ENCODE measurements around the gene MYO1E. TPM values are rescaled to one million over a fixed set of nuclear protein-coding genes. Genes with fewer than 3 reads are reported as not detected.

Gene MYO1E
- total and polyA plus RNA-seq, 2 of the 8 experiments (the other 6 are each of a cell fraction or from before 2014, with no cell fraction given) = 19.6 to 142 TPM

DNA sequence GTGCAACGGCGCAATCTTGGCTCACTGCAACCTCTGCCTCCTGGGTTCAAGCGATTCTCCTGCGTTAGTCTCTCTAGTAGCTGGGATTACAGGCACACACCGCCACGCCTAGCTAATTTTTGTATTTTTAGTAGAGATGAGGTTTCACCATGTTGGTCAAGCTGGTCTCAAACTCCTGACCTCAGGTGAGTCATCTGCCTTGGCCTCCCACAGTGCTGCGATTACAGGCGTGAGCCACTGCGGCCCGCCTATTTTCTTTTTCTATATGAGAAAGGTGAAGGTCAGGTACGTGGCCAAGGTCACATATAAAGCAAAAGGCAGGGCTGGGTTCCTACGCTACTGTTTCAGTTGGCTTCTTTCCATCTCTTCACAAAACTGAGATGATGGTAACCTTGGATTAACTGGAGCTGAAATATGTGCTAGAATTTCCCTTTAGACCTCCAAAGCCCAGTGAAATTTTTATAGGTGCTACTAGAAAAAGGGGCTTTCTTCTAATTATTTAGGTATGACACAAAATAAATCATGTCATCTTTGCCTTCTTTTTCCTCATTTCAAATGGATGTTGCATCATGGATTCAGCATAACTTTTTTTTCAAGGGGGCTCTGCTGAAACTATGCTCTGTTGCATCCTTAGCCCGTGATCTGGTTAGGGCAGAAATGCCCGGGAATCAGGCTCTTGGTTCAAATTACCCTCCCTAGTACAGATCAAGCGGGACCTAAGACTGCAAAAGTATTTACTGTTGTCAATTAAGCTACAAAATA, 68.5 kb downstream of the MYO1E start:
- Histone ChIP-seq H2AK5ac (ENCODE audit: low read depth, low read length) (no peak overlapping the region), H2BK15ac (ENCODE audit: low read length) (no peak overlapping the region), H3K9me3 (ENCODE audit: insufficient read depth in 2 of 2, low read depth in 1 of 2, low read length in 1 of 2) (no peaks in the 10 kb centered on the region), H3K14ac (ENCODE audit: insufficient read length) (no peak overlapping the region), H3K79me1 (ENCODE audit: low read depth, low read length) (peaks cover 13% of the 10 kb centered on the region; the same call in 1 of the 2 replicates), H3K4me2 (ENCODE audit: insufficient read depth in 1 of 2, low read depth in 2 of 2, low read length in 2 of 2) (no peak overlapping the region), H3K4me3 (ENCODE audit: extremely low read depth in 1 of 4, insufficient read depth in 2 of 4, low read depth in 3 of 4, low read length in 4 of 4) (no peak overlapping the region), H3K18ac (ENCODE audit: extremely low read depth, low read length) (no peak overlapping the region), H2BK120ac (replicated peaks; ENCODE audit: low read depth, low read length) (no peak overlapping the region), H3K27ac (ENCODE audit: low read depth, low read length) (no peak overlapping the region), H3K56ac (replicated peaks; ENCODE audit: insufficient read length, low read depth, low read length) (no peak overlapping the region), H2BK5ac (ENCODE audit: low read depth, low read length) (no peak overlapping the region; the same call in 1 of the 2 replicates), H3K36me3 (ENCODE audit: control insufficient read depth in 2 of 4, insufficient read depth in 4 of 4, low read length in 3 of 4) (no peaks in the 10 kb centered on the region), H2BK12ac (ENCODE audit: low read depth, low read length) (no peak overlapping the region), H4K5ac (ENCODE audit: insufficient read length, low read depth, low read length) (no peak overlapping the region), H3K27me3 (replicated peaks in 1 of 4; ENCODE audit: control insufficient read depth in 3 of 4, extremely low read depth in 1 of 4, insufficient read depth in 3 of 4, low read length in 3 of 4) (no peaks in the 10 kb centered on the region), H3K23me2 (ENCODE audit: low read depth, low read length) (no peaks in the 10 kb centered on the region), H2BK20ac (ENCODE audit: low read length) (no peak overlapping the region), H4K20me1 (replicated peaks in 1 of 2; ENCODE audit: control insufficient read depth in 1 of 2, insufficient read depth in 2 of 2, low read length in 2 of 2) (peaks cover 3 to 7% of the 10 kb centered on the region in 2 experiments), H3K9ac (replicated peaks in 1 of 4; ENCODE audit: extremely low read depth in 1 of 4, low read depth in 3 of 4, low read length in 3 of 4) (no peak overlapping the region), H3K4me1 (replicated peaks in 1 of 4; ENCODE audit: control insufficient read depth in 3 of 4, insufficient read depth in 4 of 4, low read length in 3 of 4) (peaks cover 0 to 7% (median 0%) of the 10 kb centered on the region in 4 experiments; a peak in 2 of 7 replicates), H4K91ac (replicated peaks; ENCODE audit: insufficient read length, low read length) (no peak overlapping the region), H4K8ac (ENCODE audit: extremely low read depth, insufficient read depth, low read length) (no peak overlapping the region), H3K4ac (replicated peaks; ENCODE audit: insufficient read length, low read depth, low read length) (no peak overlapping the region), H3K23ac (ENCODE audit: insufficient read length) (no peak overlapping the region), H3K79me2 (ENCODE audit: control insufficient read depth in 1 of 2, insufficient read depth in 2 of 2, low read length in 2 of 2) (peaks cover 0 to 54% of the 10 kb centered on the region in 2 experiments; a peak in 2 of 4 replicates), H2AFZ (ENCODE audit: low read length) (no peak overlapping the region)
- WGBS, 2 experiments (ENCODE audit: extremely low coverage in 1 of 2, insufficient coverage in 1 of 2, insufficient read length in 1 of 2, insufficient replicate concordance in 2 of 2, low coverage in 1 of 2, low lambda C conversion rate in 2 of 2, missing lambda C conversion rate in 1 of 2) = 84% methylated on average over 13 of the region's 15 CpGs; no CpG with 5 or more reads in 1 of the 2 experiments
- POLR2A ChIA-PET (ENCODE audit: partially characterized antibody) = no interaction called here
- CTCF ChIA-PET (ENCODE audit: partially characterized antibody) = interaction anchor here (1.3 kb wide), 1 partner anchor 12 kb away, joined by 3 read pairs; no protein-coding TSS in a partner anchor
- DNase-seq (ENCODE audit: low read depth in 1 of 2, low spot score in 2 of 2) = no peak
- FAIRE-seq = no peak
- no peak for TF ChIP-seq CREB1 (IDR thresholded peaks at IDR 0.05)
- TF ChIP-seq SP4 (IDR thresholded peaks at IDR 0.05; ENCODE audit: low read length) = no peak
- TF ChIP-seq ZNF274 (IDR thresholded peaks at IDR 0.05; ENCODE audit: borderline replicate concordance, extremely low read depth, low read length) = no peak
- no peak for TF ChIP-seq JUND (IDR thresholded peaks at IDR 0.05; ENCODE audit: low read length)
- TF ChIP-seq, protein P1, sequence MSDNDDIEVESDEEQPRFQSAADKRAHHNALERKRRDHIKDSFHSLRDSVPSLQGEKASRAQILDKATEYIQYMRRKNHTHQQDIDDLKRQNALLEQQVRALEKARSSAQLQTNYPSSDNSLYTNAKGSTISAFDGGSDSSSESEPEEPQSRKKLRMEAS (IDR thresholded peaks at IDR 0.05) = no peak
- no peak for TF ChIP-seq SP1 (IDR thresholded peaks at IDR 0.05; ENCODE audit: low read depth, low read length)
- no peak for TF ChIP-seq CBX8 (IDR thresholded peaks at IDR 0.05; ENCODE audit: borderline replicate concordance, low read depth, low read length)
- no peak for TF ChIP-seq TEAD4 (IDR thresholded peaks at IDR 0.05; ENCODE audit: low read depth, low read length)
- no peak for TF ChIP-seq RFX5 (IDR thresholded peaks at IDR 0.05; ENCODE audit: borderline replicate concordance, low read depth, low read length)
- no peak for TF ChIP-seq EZH2 (IDR thresholded peaks at IDR 0.05; ENCODE audit: low read depth, low read length, severe bottlenecking)
